WTC11 (cell line): ENCODE results near the gene PLET1. TPM values are rescaled to one million over a fixed set of nuclear protein-coding genes. Genes with fewer than 3 reads are reported as not detected.

Experiments used
- ATAC-seq: fragments of 200-7000 bp; cut with Tn5 transposase; 2 replicates; pipeline ENCODE4 v1.10.0; 2021; ENCODE audit warnings: mild to moderate bottlenecking, moderate library complexity
- CTCF ChIA-PET: fragments of 300-600 bp; sonication (Branson Sonifier 250); formaldehyde crosslinking; loops from one replicate; lab custom pipeline; 2021; ENCODE audit warnings: antibody characterized with exemption; lab: Charles Lee
- POLR2A ChIA-PET: fragments of 350-600 bp; sonication (Branson Sonifier 250); formaldehyde crosslinking; loops from one replicate; lab custom pipeline; 2021; ENCODE audit warnings: antibody characterized with exemption; lab: Charles Lee
- DNase-seq: peaks from one replicate; pipeline ENCODE4 v3.0.0; 2021; ENCODE audit warnings: low spot score
- H3K27ac Mint-ChIP-seq: 2 replicates; pipeline ENCODE4 v1.8.0; 2021; ENCODE audit warnings: mixed read lengths
- H3K27me3 Mint-ChIP-seq: 2 replicates; pipeline ENCODE4 v1.8.0; 2021; ENCODE audit warnings: low read depth, mild to moderate bottlenecking, moderate library complexity, mixed read lengths
- H3K36me3 Mint-ChIP-seq: 2 replicates; pipeline ENCODE4 v1.8.0; 2021; ENCODE audit warnings: mixed read lengths
- H3K4me1 Mint-ChIP-seq: 2 replicates; pipeline ENCODE4 v1.8.0; 2022; ENCODE audit warnings: mixed read lengths
- H3K4me3 Mint-ChIP-seq: 2 replicates; pipeline ENCODE4 v1.8.0; 2021; ENCODE audit warnings: mild to moderate bottlenecking, moderate library complexity, mixed read lengths
- H3K9me3 Mint-ChIP-seq: 2 replicates; pipeline ENCODE4 v1.8.0; 2021; ENCODE audit warnings: mixed read lengths
- ATF1 ChIP-seq: sonication (generic); formaldehyde crosslinking; IDR thresholded peaks from 2 replicates; pipeline ENCODE4 v1.8.1; 2023; ENCODE audit warnings: mild to moderate bottlenecking, moderate library complexity, missing genetic modification reagents
- FOXJ3 ChIP-seq: sonication (generic); formaldehyde crosslinking; IDR thresholded peaks from 2 replicates; pipeline ENCODE4 v1.9.0; 2021; ENCODE audit warnings: missing genetic modification reagents, mild to moderate bottlenecking, borderline replicate concordance
- FOXK1 ChIP-seq: sonication (generic); formaldehyde crosslinking; IDR thresholded peaks from 2 replicates; pipeline ENCODE4 v1.8.0; 2022; ENCODE audit warnings: mild to moderate bottlenecking, moderate library complexity, missing genetic modification reagents
- FOXP1 ChIP-seq: sonication (generic); formaldehyde crosslinking; IDR thresholded peaks from 2 replicates; pipeline ENCODE4 v1.8.0; 2022; ENCODE audit warnings: missing genetic modification reagents, mild to moderate bottlenecking, moderate library complexity, borderline replicate concordance
- FOXP4 ChIP-seq: sonication (generic); formaldehyde crosslinking; IDR thresholded peaks from 2 replicates; pipeline ENCODE4 v1.8.0; 2022; ENCODE audit warnings: mild to moderate bottlenecking, missing genetic modification reagents
- GABPB1 ChIP-seq: sonication (generic); formaldehyde crosslinking; IDR thresholded peaks from 2 replicates; pipeline ENCODE4 v1.8.1; 2023; ENCODE audit warnings: mild to moderate bottlenecking, missing genetic modification reagents
- JAZF1 ChIP-seq: fragments of 250-450 bp; sonication (Bioruptor Pico); IDR thresholded peaks from 2 replicates; pipeline ENCODE4 v1.9.0; 2021; ENCODE audit warnings: moderate library complexity, mild to moderate bottlenecking, inconsistent platforms
- NR3C1 ChIP-seq: sonication (generic); formaldehyde crosslinking; conservative IDR thresholded peaks from 2 replicates; pipeline ENCODE4 v1.8.1; 2023; ENCODE audit warnings: low read depth, mild to moderate bottlenecking, missing genetic modification reagents
- TEAD4 ChIP-seq: sonication (generic); formaldehyde crosslinking; IDR thresholded peaks from 2 replicates; pipeline ENCODE4 v1.8.0; 2022; ENCODE audit warnings: mild to moderate bottlenecking, missing genetic modification reagents
- TP53 ChIP-seq: sonication (generic); formaldehyde crosslinking; IDR thresholded peaks from 2 replicates; pipeline ENCODE4 v1.8.1; 2023; ENCODE audit warnings: mild to moderate bottlenecking, missing genetic modification reagents
- USF1 ChIP-seq: sonication (generic); formaldehyde crosslinking; IDR thresholded peaks from 2 replicates; pipeline ENCODE4 v1.8.0; 2022; ENCODE audit warnings: mild to moderate bottlenecking, missing genetic modification reagents
- USF2 ChIP-seq: sonication (generic); formaldehyde crosslinking; IDR thresholded peaks from 2 replicates; pipeline ENCODE4 v1.8.1; 2023; ENCODE audit warnings: mild to moderate bottlenecking, missing genetic modification reagents, moderate library complexity
- ZNF138 ChIP-seq: sonication (generic); formaldehyde crosslinking; conservative IDR thresholded peaks from 2 replicates; pipeline ENCODE4 v1.8.1; 2022; ENCODE audit warnings: mild to moderate bottlenecking, moderate library complexity, missing genetic modification reagents
- ZNF416 ChIP-seq: fragments of 250-450 bp; sonication (Bioruptor Pico); IDR thresholded peaks from 2 replicates; pipeline ENCODE4 v1.9.0; 2021; ENCODE audit warnings: mild to moderate bottlenecking, inconsistent platforms
- total RNA-seq: library from RNA; stranded (reverse); gene quantifications from 3 replicates; pipeline ENCODE4 v1.2.3, GENCODE V29; 2021
- TF ChIP-seq, protein P1 (sequence below): fragments of 250-450 bp; sonication (Bioruptor Pico); IDR thresholded peaks from 2 replicates; pipeline ENCODE4 v2.1.2; 2022; ENCODE audit warnings: mild to moderate bottlenecking, moderate library complexity
- TF ChIP-seq, protein P2 (sequence below): sonication (generic); formaldehyde crosslinking; IDR thresholded peaks from 2 replicates; pipeline ENCODE4 v1.8.1; 2022; ENCODE audit warnings: low read depth, mild to moderate bottlenecking, moderate library complexity, missing genetic modification reagents, borderline replicate concordance
- TF ChIP-seq, protein P3 (sequence below): sonication (generic); formaldehyde crosslinking; conservative IDR thresholded peaks from 2 replicates; pipeline ENCODE4 v1.8.1; 2023; ENCODE audit warnings: mild to moderate bottlenecking, low read depth, missing genetic modification reagents, moderate library complexity
- TF ChIP-seq, protein P4 (sequence below): fragments of 250-450 bp; sonication (Bioruptor Pico); IDR thresholded peaks from 2 replicates; pipeline ENCODE4 v1.9.0; 2021; ENCODE audit warnings: mild to moderate bottlenecking, borderline replicate concordance
- TF ChIP-seq, protein P5 (sequence below): sonication (generic); formaldehyde crosslinking; IDR thresholded peaks from 2 replicates; pipeline ENCODE4 v1.8.0; 2023; ENCODE audit warnings: missing genetic modification reagents
- TF ChIP-seq, protein P6 (sequence below): fragments of 200-600 bp; IDR thresholded peaks from 2 replicates; pipeline ENCODE4 v1.8.0; 2022; ENCODE audit warnings: antibody characterized with exemption

Gene PLET1
- total RNA-seq, 1 experiment from 2014 or later = not detected

- peaks cover 17% of the 10 kb centered on the region for H3K36me3 Mint-ChIP-seq
- H3K27me3 Mint-ChIP-seq = peaks cover 30% of the 10 kb centered on the region
- H3K4me3 Mint-ChIP-seq = peak within 1 kb of the TSS; percentile 81
- CTCF ChIA-PET = interaction anchor here (0.6 to 1.3 kb wide), 3 partner anchors 53 to 54 kb away, joined by 3 to 6 read pairs (median 4); no protein-coding TSS in a partner anchor
- DNase-seq (peak; percentile 74), ATAC-seq (peak; percentile 96)
- no peaks in the 10 kb centered on the region for H3K9me3 Mint-ChIP-seq
- POLR2A ChIA-PET = no interaction called here
- H3K27ac Mint-ChIP-seq = peak within 1 kb of the TSS; percentile 68; the same call in 1 of the 2 replicates
- peaks cover 11% of the 10 kb centered on the region for H3K4me1 Mint-ChIP-seq
- TF ChIP-seq, protein P1, sequence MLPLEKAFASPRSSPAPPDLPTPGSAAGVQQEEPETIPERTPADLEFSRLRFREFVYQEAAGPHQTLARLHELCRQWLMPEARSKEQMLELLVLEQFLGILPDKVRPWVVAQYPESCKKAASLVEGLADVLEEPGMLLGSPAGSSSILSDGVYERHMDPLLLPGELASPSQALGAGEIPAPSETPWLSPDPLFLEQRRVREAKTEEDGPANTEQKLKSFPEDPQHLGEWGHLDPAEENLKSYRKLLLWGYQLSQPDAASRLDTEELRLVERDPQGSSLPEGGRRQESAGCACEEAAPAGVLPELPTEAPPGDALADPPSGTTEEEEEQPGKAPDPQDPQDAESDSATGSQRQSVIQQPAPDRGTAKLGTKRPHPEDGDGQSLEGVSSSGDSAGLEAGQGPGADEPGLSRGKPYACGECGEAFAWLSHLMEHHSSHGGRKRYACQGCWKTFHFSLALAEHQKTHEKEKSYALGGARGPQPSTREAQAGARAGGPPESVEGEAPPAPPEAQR (CRISPR knock-in tag) = no peak
- TF ChIP-seq, protein P2, sequence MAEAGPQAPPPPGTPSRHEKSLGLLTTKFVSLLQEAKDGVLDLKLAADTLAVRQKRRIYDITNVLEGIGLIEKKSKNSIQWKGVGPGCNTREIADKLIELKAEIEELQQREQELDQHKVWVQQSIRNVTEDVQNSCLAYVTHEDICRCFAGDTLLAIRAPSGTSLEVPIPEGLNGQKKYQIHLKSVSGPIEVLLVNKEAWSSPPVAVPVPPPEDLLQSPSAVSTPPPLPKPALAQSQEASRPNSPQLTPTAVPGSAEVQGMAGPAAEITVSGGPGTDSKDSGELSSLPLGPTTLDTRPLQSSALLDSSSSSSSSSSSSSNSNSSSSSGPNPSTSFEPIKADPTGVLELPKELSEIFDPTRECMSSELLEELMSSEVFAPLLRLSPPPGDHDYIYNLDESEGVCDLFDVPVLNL (CRISPR knock-in tag) = no peak
- TF ChIP-seq GABPB1 = peak; percentile 20; the same call in 1 of the 2 replicates
- TF ChIP-seq, protein P3, sequence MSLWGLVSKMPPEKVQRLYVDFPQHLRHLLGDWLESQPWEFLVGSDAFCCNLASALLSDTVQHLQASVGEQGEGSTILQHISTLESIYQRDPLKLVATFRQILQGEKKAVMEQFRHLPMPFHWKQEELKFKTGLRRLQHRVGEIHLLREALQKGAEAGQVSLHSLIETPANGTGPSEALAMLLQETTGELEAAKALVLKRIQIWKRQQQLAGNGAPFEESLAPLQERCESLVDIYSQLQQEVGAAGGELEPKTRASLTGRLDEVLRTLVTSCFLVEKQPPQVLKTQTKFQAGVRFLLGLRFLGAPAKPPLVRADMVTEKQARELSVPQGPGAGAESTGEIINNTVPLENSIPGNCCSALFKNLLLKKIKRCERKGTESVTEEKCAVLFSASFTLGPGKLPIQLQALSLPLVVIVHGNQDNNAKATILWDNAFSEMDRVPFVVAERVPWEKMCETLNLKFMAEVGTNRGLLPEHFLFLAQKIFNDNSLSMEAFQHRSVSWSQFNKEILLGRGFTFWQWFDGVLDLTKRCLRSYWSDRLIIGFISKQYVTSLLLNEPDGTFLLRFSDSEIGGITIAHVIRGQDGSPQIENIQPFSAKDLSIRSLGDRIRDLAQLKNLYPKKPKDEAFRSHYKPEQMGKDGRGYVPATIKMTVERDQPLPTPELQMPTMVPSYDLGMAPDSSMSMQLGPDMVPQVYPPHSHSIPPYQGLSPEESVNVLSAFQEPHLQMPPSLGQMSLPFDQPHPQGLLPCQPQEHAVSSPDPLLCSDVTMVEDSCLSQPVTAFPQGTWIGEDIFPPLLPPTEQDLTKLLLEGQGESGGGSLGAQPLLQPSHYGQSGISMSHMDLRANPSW (CRISPR knock-in tag) = no peak
- TF ChIP-seq, protein P4, sequence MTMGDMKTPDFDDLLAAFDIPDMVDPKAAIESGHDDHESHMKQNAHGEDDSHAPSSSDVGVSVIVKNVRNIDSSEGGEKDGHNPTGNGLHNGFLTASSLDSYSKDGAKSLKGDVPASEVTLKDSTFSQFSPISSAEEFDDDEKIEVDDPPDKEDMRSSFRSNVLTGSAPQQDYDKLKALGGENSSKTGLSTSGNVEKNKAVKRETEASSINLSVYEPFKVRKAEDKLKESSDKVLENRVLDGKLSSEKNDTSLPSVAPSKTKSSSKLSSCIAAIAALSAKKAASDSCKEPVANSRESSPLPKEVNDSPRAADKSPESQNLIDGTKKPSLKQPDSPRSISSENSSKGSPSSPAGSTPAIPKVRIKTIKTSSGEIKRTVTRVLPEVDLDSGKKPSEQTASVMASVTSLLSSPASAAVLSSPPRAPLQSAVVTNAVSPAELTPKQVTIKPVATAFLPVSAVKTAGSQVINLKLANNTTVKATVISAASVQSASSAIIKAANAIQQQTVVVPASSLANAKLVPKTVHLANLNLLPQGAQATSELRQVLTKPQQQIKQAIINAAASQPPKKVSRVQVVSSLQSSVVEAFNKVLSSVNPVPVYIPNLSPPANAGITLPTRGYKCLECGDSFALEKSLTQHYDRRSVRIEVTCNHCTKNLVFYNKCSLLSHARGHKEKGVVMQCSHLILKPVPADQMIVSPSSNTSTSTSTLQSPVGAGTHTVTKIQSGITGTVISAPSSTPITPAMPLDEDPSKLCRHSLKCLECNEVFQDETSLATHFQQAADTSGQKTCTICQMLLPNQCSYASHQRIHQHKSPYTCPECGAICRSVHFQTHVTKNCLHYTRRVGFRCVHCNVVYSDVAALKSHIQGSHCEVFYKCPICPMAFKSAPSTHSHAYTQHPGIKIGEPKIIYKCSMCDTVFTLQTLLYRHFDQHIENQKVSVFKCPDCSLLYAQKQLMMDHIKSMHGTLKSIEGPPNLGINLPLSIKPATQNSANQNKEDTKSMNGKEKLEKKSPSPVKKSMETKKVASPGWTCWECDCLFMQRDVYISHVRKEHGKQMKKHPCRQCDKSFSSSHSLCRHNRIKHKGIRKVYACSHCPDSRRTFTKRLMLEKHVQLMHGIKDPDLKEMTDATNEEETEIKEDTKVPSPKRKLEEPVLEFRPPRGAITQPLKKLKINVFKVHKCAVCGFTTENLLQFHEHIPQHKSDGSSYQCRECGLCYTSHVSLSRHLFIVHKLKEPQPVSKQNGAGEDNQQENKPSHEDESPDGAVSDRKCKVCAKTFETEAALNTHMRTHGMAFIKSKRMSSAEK (CRISPR knock-in tag) = no peak
- no peak for TF ChIP-seq ZNF138
- no peak for TF ChIP-seq ZNF416 (CRISPR knock-in tag)
- TF ChIP-seq, protein P5, sequence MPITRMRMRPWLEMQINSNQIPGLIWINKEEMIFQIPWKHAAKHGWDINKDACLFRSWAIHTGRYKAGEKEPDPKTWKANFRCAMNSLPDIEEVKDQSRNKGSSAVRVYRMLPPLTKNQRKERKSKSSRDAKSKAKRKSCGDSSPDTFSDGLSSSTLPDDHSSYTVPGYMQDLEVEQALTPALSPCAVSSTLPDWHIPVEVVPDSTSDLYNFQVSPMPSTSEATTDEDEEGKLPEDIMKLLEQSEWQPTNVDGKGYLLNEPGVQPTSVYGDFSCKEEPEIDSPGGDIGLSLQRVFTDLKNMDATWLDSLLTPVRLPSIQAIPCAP (CRISPR knock-in tag) = no peak
- TF ChIP-seq, protein P6, sequence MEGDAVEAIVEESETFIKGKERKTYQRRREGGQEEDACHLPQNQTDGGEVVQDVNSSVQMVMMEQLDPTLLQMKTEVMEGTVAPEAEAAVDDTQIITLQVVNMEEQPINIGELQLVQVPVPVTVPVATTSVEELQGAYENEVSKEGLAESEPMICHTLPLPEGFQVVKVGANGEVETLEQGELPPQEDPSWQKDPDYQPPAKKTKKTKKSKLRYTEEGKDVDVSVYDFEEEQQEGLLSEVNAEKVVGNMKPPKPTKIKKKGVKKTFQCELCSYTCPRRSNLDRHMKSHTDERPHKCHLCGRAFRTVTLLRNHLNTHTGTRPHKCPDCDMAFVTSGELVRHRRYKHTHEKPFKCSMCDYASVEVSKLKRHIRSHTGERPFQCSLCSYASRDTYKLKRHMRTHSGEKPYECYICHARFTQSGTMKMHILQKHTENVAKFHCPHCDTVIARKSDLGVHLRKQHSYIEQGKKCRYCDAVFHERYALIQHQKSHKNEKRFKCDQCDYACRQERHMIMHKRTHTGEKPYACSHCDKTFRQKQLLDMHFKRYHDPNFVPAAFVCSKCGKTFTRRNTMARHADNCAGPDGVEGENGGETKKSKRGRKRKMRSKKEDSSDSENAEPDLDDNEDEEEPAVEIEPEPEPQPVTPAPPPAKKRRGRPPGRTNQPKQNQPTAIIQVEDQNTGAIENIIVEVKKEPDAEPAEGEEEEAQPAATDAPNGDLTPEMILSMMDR = no peak
- TF ChIP-seq TP53 = no peak
- no peak for TF ChIP-seq USF1 (CRISPR knock-in tag)
- TF ChIP-seq NR3C1 (CRISPR knock-in tag) = no peak
- peak; percentile 47 for TF ChIP-seq FOXK1
- no peak for TF ChIP-seq JAZF1 (CRISPR knock-in tag)
- no peak for TF ChIP-seq FOXJ3 (CRISPR knock-in tag)
- no peak for TF ChIP-seq USF2
- TF ChIP-seq TEAD4 = no peak
- peak; percentile 90; the same call in 1 of the 2 replicates for TF ChIP-seq FOXP1
- no peak for TF ChIP-seq ATF1 (CRISPR knock-in tag)
- TF ChIP-seq FOXP4 (CRISPR knock-in tag) = peak; percentile 84
Observed at GRCh38 chr11:112226062-112226830, 34.4 kb downstream of the PLET1 start, which contains the start of gene PTS. Gene PTS (plus strand): TSS chr11:112226428. CDS start chr11:112226444, 16 bp downstream.
